GM23248 (cell line): ENCODE measurements around the gene FARP1. TPM values are rescaled to one million over a fixed set of nuclear protein-coding genes. Genes with fewer than 3 reads are reported as not detected.

Source experiments
- DNase-seq: peaks from one replicate; pipeline ENCODE4 v3.0.0-alpha.2; 2015
- H2AFZ ChIP-seq: fragments of 200-600 bp; sonication (generic); 2 replicates; pipeline ENCODE4 v1.6.1; 2016; ENCODE audit warnings: antibody characterized with exemption
- H3F3A ChIP-seq: fragments of 200-600 bp; sonication (generic); 2 replicates; pipeline ENCODE4 v1.6.1; 2016; ENCODE audit warnings: mild to moderate bottlenecking, antibody characterized with exemption, mixed run types; ENCODE audit not compliant: insufficient read depth
- H3K27ac ChIP-seq: fragments of 200-600 bp; sonication (generic); 2 replicates; pipeline ENCODE4 v1.5.1; 2016; ENCODE audit warnings: mild to moderate bottlenecking
- H3K27me3 ChIP-seq: fragments of 200-600 bp; sonication (generic); replicated peaks from 2 replicates; pipeline ENCODE4 v1.6.1; 2016; ENCODE audit warnings: mild to moderate bottlenecking; ENCODE audit not compliant: insufficient read depth
- H3K36me3 ChIP-seq: fragments of 200-600 bp; sonication (generic); 2 replicates; pipeline ENCODE4 v1.6.1; 2016; ENCODE audit warnings: low read depth, mild to moderate bottlenecking
- H3K4me1 ChIP-seq: fragments of 200-600 bp; sonication (generic); 2 replicates; pipeline ENCODE4 v1.6.1; 2016; ENCODE audit warnings: mild to moderate bottlenecking; ENCODE audit not compliant: insufficient read depth
- H3K4me2 ChIP-seq: fragments of 200-600 bp; sonication (generic); one replicate; pipeline ENCODE4 v1.6.1; 2016; ENCODE audit warnings: mild to moderate bottlenecking; ENCODE audit not compliant: unreplicated experiment
- H3K4me3 ChIP-seq: fragments of 200-600 bp; sonication (generic); 2 replicates; pipeline ENCODE4 v1.5.1; 2016; ENCODE audit warnings: mild to moderate bottlenecking
- H3K79me2 ChIP-seq: fragments of 200-600 bp; sonication (generic); 2 replicates; pipeline ENCODE4 v1.6.1; 2016; ENCODE audit warnings: mild to moderate bottlenecking; ENCODE audit not compliant: insufficient read depth
- H3K9ac ChIP-seq: fragments of 200-600 bp; sonication (generic); 2 replicates; pipeline ENCODE4 v1.6.1; 2016; ENCODE audit warnings: mild to moderate bottlenecking
- H3K9me2 ChIP-seq: fragments of 200-600 bp; sonication (generic); 2 replicates; pipeline ENCODE4 v1.6.1; 2016; ENCODE audit warnings: mixed run types, mild to moderate bottlenecking, moderate library complexity; ENCODE audit not compliant: insufficient read depth
- H3K9me3 ChIP-seq: fragments of 200-600 bp; sonication (generic); one replicate; pipeline ENCODE4 v1.6.1; 2017; ENCODE audit warnings: low read depth
- H4K20me1 ChIP-seq: fragments of 200-600 bp; sonication (generic); 2 replicates; pipeline ENCODE4 v1.6.0; 2016; ENCODE audit not compliant: insufficient read depth
- EZH2 ChIP-seq: fragments of 200-600 bp; sonication (generic); IDR thresholded peaks from 2 replicates; pipeline ENCODE4 v1.6.1; 2018; ENCODE audit warnings: antibody characterized with exemption, mild to moderate bottlenecking; ENCODE audit not compliant: insufficient read depth, poor library complexity, severe bottlenecking
- EZH2phosphoT487 ChIP-seq: fragments of 200-600 bp; sonication (generic); IDR thresholded peaks from 2 replicates; pipeline ENCODE4 v1.6.1; 2018; ENCODE audit warnings: antibody characterized with exemption, moderate library complexity, mild to moderate bottlenecking, low read depth; ENCODE audit not compliant: insufficient read depth
- WGBS, 2 experiments: methylation state at CpG; one replicate each; pipeline ENCODE4 v1.1.6; 2015 to 2017; ENCODE audit warnings: low lambda C conversion rate in 2 of 2, low coverage in 1 of 2; ENCODE audit errors: missing lambda C conversion rate in 2 of 2; 5-methylcytosine and 5-hydroxymethylcytosine counted together
- in situ Hi-C: fragments of 300-500 bp; cut with MboI; formaldehyde crosslinking; loops from 2 replicates; pipeline ENCODE4 v1.15.0; 2020
- polyA plus RNA-seq: library from polyadenylated mRNA; unstranded; fragments of >200 nt; fragmentation: Nextera tagmentation; extraction: Ambion mirVana; gene quantifications from 2 replicates; pipeline ENCODE4 v1.2.1, GENCODE V29; 2016
- total RNA-seq: library from RNA; depleted of rRNA; stranded (reverse); fragments of >200 nt; shearing (Covaris generic); gene quantifications from 2 replicates; pipeline ENCODE4 v1.2.3, GENCODE V29; 2014

The FARP1 gene
- total and polyA plus RNA-seq, 2 experiments from 2014 or later: 53.7 to 56.6 TPM

DNA sequence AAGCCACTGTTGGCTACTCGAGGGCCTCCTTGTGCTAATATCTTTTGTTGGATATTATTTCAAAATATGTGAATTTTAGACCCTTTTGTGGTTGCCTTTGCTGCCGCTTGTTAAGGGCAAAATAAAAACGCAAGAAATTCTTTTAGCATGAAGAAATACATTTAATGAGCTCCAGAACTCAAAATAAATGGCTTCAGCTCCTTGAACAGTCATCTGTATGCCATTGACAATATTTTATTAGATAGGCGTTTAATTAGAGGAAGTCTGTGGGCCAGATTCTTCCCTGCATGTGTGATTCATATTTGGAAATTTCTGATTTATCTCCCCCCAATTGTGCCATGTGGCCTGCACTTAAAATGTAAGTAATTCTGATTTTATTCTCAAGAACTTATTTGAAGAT, 256.9 kb downstream of the FARP1 start:
- no peaks in the 10 kb centered on the region for H3K9me2 ChIP-seq
- WGBS, 2 experiments: 3 to 5% methylated on average over 4 of the region's 4 CpGs
- peak overlapping the region; percentile 42 for H3K4me2 ChIP-seq
- no peak overlapping the region; the same call in 1 of the 2 replicates for H3K9ac ChIP-seq
- peak overlapping the region; percentile 38 for H3K27ac ChIP-seq
- peaks cover 25% of the 10 kb centered on the region for H3K4me1 ChIP-seq
- no peaks in the 10 kb centered on the region for H4K20me1 ChIP-seq
- 0 out of 2 replicates have a peak, but pooled peaks cover 3% of the 10 kb centered on the region for H3K36me3 ChIP-seq
- in situ Hi-C loops: loop anchor here (25.0 kb wide), 1 partner anchor 362 kb away; no protein-coding TSS in a partner anchor
- TF ChIP-seq EZH2phosphoT487 (no peak), EZH2 (no peak)
- H3K27me3 ChIP-seq: no peaks in the 10 kb centered on the region
- H3K4me3 ChIP-seq: no peak overlapping the region; the same call in 1 of the 2 replicates
- H3K79me2 ChIP-seq: no peaks in the 10 kb centered on the region
- peak; percentile 49 for DNase-seq
- no peaks in the 10 kb centered on the region for H3K9me3 ChIP-seq
- no peak overlapping the region for H2AFZ ChIP-seq
- peaks cover 19% of the 10 kb centered on the region; the same call in 1 of the 2 replicates for H3F3A ChIP-seq

DNA sequence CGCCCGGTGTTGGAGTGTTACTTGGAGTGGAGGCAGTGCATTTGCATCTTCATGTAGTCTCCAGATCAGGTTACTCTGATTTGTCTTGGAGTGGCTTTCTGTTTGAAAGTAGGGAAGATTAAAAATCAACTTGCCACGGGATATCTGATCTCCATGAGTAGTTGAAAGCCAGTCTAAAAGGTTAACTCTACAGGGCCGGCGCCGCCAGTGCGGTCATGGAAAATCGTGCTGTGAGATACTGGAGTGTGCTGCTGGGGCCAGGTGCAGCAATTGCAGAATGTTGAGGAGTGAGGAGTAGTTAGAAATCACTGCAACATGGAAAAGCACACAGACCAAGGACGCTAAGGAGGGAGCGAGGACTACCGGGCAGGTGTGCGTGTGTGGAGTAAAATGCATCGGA, 259.0 kb downstream of the FARP1 start:
- in situ Hi-C loops: loop anchor here (25.0 kb wide), 1 partner anchor 365 kb away; no protein-coding TSS in a partner anchor

DNA sequence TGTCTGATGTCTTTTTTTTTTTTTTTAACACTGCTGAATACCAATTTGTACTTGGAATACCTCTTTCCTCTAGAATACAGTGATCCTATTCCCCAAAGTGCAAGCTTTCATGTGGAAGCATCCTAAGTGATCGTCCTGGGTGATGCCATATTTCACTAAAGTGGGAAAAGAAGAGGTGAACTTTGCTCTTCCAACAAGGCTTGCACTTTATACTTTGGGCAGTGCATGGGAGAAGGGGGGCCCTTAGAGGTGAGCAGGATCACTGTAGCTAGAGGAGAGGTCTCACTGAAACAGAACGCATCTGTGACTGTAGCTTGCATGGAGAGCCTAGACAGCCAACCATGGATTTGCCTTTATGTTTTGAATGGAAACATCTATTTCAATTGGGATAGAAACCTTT, 260.2 kb downstream of the FARP1 start:
- H3K4me1 ChIP-seq: peaks cover 25% of the 10 kb centered on the region
- peaks cover 11% of the 10 kb centered on the region; the same call in 1 of the 2 replicates for H3F3A ChIP-seq
- in situ Hi-C loops: loop anchor here (25.0 kb wide), 1 partner anchor 366 kb away; no protein-coding TSS in a partner anchor
- WGBS, 2 experiments: 97 to 100% methylated on average over 2 of the region's 2 CpGs
- H3K27me3 ChIP-seq: no peaks in the 10 kb centered on the region
- no peak overlapping the region for H3K9ac ChIP-seq
- no peak overlapping the region for H3K4me2 ChIP-seq
- H3K9me2 ChIP-seq: no peaks in the 10 kb centered on the region
- H3K79me2 ChIP-seq: no peaks in the 10 kb centered on the region
- no peaks in the 10 kb centered on the region for H4K20me1 ChIP-seq
- TF ChIP-seq EZH2 (no peak), EZH2phosphoT487 (no peak)
- H2AFZ ChIP-seq: no peak overlapping the region
- H3K4me3 ChIP-seq: no peak overlapping the region
- H3K36me3 ChIP-seq: 0 out of 2 replicates have a peak, but pooled peaks cover 6% of the 10 kb centered on the region
- no peak for DNase-seq
- H3K9me3 ChIP-seq: no peaks in the 10 kb centered on the region
- no peak overlapping the region for H3K27ac ChIP-seq

More for the DNA sequence above, 259.0 kb downstream of the FARP1 start:
- Histone ChIP-seq H3K36me3 (0 out of 2 replicates have a peak, but pooled peaks cover 4% of the 10 kb centered on the region), H4K20me1 (no peaks in the 10 kb centered on the region), H3K9me2 (no peaks in the 10 kb centered on the region), H3K4me2 (no peak overlapping the region), H2AFZ (no peak overlapping the region), H3K27ac (no peak overlapping the region), H3K79me2 (no peaks in the 10 kb centered on the region), H3K9me3 (no peaks in the 10 kb centered on the region), H3K27me3 (no peaks in the 10 kb centered on the region), H3K9ac (no peak overlapping the region), H3F3A (peaks cover 12% of the 10 kb centered on the region; the same call in 1 of the 2 replicates), H3K4me1 (peaks cover 25% of the 10 kb centered on the region), H3K4me3 (no peak overlapping the region)
- TF ChIP-seq EZH2: no peak
- no peak for TF ChIP-seq EZH2phosphoT487
- DNase-seq: no peak
- 87 to 88% methylated on average over 13 of the region's 13 CpGs for WGBS, 2 experiments

DNA sequence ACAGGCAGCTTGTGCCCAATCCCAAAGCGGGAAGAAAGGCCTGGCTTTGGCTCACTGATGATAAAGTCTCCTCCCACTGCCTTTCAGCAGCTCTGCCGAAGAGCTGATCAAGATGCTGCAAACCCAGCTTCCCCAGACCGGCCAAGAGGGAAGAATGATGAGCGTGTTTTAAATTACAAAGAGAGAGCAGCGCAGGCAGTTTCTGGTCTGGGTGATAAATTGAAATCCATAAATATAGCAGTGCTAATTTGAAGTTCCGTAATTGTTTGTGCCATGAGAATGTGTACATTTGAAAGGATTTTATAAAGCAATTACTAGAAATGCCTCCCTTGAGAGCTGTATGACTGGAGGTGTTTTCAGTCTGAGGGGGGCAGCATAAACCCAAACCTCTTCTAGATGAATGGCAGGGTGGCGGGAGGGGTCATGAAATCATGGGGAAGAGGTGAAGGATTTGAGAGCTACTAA, 262.2 kb downstream of the FARP1 start:
- no peak overlapping the region for H3K9ac ChIP-seq
- H3K9me3 ChIP-seq: no peaks in the 10 kb centered on the region
- no peak overlapping the region for H2AFZ ChIP-seq
- no peak overlapping the region for H3K4me2 ChIP-seq
- H3K79me2 ChIP-seq: no peaks in the 10 kb centered on the region
- no peaks in the 10 kb centered on the region for H3K9me2 ChIP-seq
- peak; percentile 43 for DNase-seq
- TF ChIP-seq EZH2phosphoT487 (no peak), EZH2 (no peak)
- 45 to 46% methylated on average over 7 of the region's 7 CpGs for WGBS, 2 experiments
- H3K4me3 ChIP-seq: no peak overlapping the region
- H3K27ac ChIP-seq: no peak overlapping the region
- H3F3A ChIP-seq: peaks cover 8% of the 10 kb centered on the region; the same call in 1 of the 2 replicates
- H4K20me1 ChIP-seq: no peaks in the 10 kb centered on the region
- H3K27me3 ChIP-seq: no peaks in the 10 kb centered on the region
- in situ Hi-C loops: loop anchor here (25.0 kb wide), 1 partner anchor 368 kb away; no protein-coding TSS in a partner anchor
- 0 out of 2 replicates have a peak, but pooled peaks cover 6% of the 10 kb centered on the region for H3K36me3 ChIP-seq
- peaks cover 6% of the 10 kb centered on the region for H3K4me1 ChIP-seq
